ENCODE data around the gene MEIS2. TPM values are rescaled to one million over a fixed set of nuclear protein-coding genes. Genes with fewer than 3 reads are reported as not detected.

The MEIS2 gene
- total RNA-seq, 2 experiments from 2014 or later = not detected

GRCh38 chr15:37133602-37134001 lies 33.3 kb upstream of the MEIS2 start:
- no peaks in the 10 kb centered on the region for H3K36me3 Mint-ChIP-seq (ENCODE audit: low read depth)
- peaks cover 24% of the 10 kb centered on the region for H3K27me3 Mint-ChIP-seq (ENCODE audit: low read depth)
- no peaks in the 10 kb centered on the region for H3K9me3 Mint-ChIP-seq
- H3K4me1 Mint-ChIP-seq (ENCODE audit: low read depth) = no peaks in the 10 kb centered on the region
- no peak overlapping the region for H3K4me3 Mint-ChIP-seq
- no peak overlapping the region for H3K27ac Mint-ChIP-seq
- intact Hi-C loops (cut with micrococcal nuclease) = loop anchor here (1.0 to 10.0 kb wide), 4 partner anchors 250 to 1619 kb away; no protein-coding TSS in a partner anchor
- DNase-seq = no peak
- CTCF ChIA-PET = interaction anchor here (1.5 kb wide), 1 partner anchor 250 kb away, joined by 5 read pairs; no protein-coding TSS in a partner anchor

- intact Hi-C loops (cut with micrococcal nuclease) = loop anchor here (10.0 kb wide), 3 partner anchors 628 to 1618 kb away; no protein-coding TSS in a partner anchor
- no peak for DNase-seq
- H3K27ac Mint-ChIP-seq = no peak overlapping the region
- peaks cover 22% of the 10 kb centered on the region for H3K27me3 Mint-ChIP-seq (ENCODE audit: low read depth)
- CTCF ChIA-PET = interaction anchor here (0.8 to 1.0 kb wide), 2 partner anchors 11 to 631 kb away, joined by 3 read pairs; no protein-coding TSS in a partner anchor
- H3K36me3 Mint-ChIP-seq (ENCODE audit: low read depth) = no peaks in the 10 kb centered on the region
- no peaks in the 10 kb centered on the region for H3K9me3 Mint-ChIP-seq
- H3K4me3 Mint-ChIP-seq = no peak overlapping the region
- H3K4me1 Mint-ChIP-seq (ENCODE audit: low read depth) = no peaks in the 10 kb centered on the region
These were observed 32.6 kb upstream of the MEIS2 start for GRCh38 chr15:37132826-37133417.

- Mint-ChIP-seq H3K4me3 (no peak overlapping the region), H3K4me1 (ENCODE audit: low read depth) (no peaks in the 10 kb centered on the region), H3K36me3 (ENCODE audit: low read depth) (no peaks in the 10 kb centered on the region), H3K27me3 (ENCODE audit: low read depth) (peaks cover 23% of the 10 kb centered on the region), H3K27ac (no peak overlapping the region), H3K9me3 (no peaks in the 10 kb centered on the region)
- intact Hi-C loops (cut with micrococcal nuclease) = loop anchor here (10.0 kb wide), 3 partner anchors 627 to 1617 kb away; no protein-coding TSS in a partner anchor
- CTCF ChIA-PET = interaction anchor here (1.0 kb wide), 1 partner anchor 630 kb away, joined by 3 read pairs; no protein-coding TSS in a partner anchor
- no peak for DNase-seq
These were observed 31.3 kb upstream of the MEIS2 start for GRCh38 chr15:37131621-37132020.

GRCh38 chr15:37130356-37130755 lies 30.0 kb upstream of the MEIS2 start:
- CTCF ChIA-PET = no interaction called here
- no peaks in the 10 kb centered on the region for H3K9me3 Mint-ChIP-seq
- H3K27ac Mint-ChIP-seq = no peak overlapping the region
- intact Hi-C loops (cut with micrococcal nuclease) = loop anchor here (10.0 kb wide), 3 partner anchors 626 to 1616 kb away; no protein-coding TSS in a partner anchor
- no peaks in the 10 kb centered on the region for H3K4me1 Mint-ChIP-seq (ENCODE audit: low read depth)
- no peak overlapping the region for H3K4me3 Mint-ChIP-seq
- H3K36me3 Mint-ChIP-seq (ENCODE audit: low read depth) = no peaks in the 10 kb centered on the region
- no peak for DNase-seq
- peaks cover 19% of the 10 kb centered on the region for H3K27me3 Mint-ChIP-seq (ENCODE audit: low read depth)

- Mint-ChIP-seq H3K27me3 (ENCODE audit: low read depth) (peaks cover 21% of the 10 kb centered on the region), H3K4me3 (no peak overlapping the region), H3K4me1 (ENCODE audit: low read depth) (no peaks in the 10 kb centered on the region), H3K36me3 (ENCODE audit: low read depth) (no peaks in the 10 kb centered on the region), H3K27ac (no peak overlapping the region), H3K9me3 (no peaks in the 10 kb centered on the region)
- DNase-seq = no peak
- intact Hi-C loops (cut with micrococcal nuclease) = no loop called here
- CTCF ChIA-PET = no interaction called here
These were observed 24.8 kb upstream of the MEIS2 start for GRCh38 chr15:37125143-37125542.

- DNase-seq = no peak
- no peak overlapping the region for H3K27ac Mint-ChIP-seq
- no peaks in the 10 kb centered on the region for H3K9me3 Mint-ChIP-seq
- no peak overlapping the region for H3K4me3 Mint-ChIP-seq
- intact Hi-C loops (cut with micrococcal nuclease) = no loop called here
- H3K36me3 Mint-ChIP-seq (ENCODE audit: low read depth) = no peaks in the 10 kb centered on the region
- H3K4me1 Mint-ChIP-seq (ENCODE audit: low read depth) = no peaks in the 10 kb centered on the region
- CTCF ChIA-PET = interaction anchor here (0.7 kb wide), 1 partner anchor 11 kb away, joined by 5 read pairs; no protein-coding TSS in a partner anchor
- peaks cover 19% of the 10 kb centered on the region for H3K27me3 Mint-ChIP-seq (ENCODE audit: low read depth)
These were observed 24.0 kb upstream of the MEIS2 start for GRCh38 chr15:37124331-37124730.

- CTCF ChIA-PET = interaction anchor here (1.0 kb wide), 1 partner anchor 12 kb away, joined by 3 read pairs; no protein-coding TSS in a partner anchor
These were observed 22.4 kb upstream of the MEIS2 start for GRCh38 chr15:37122703-37123102.

GRCh38 chr15:37121492-37121891 lies 21.1 kb upstream of the MEIS2 start:
- Mint-ChIP-seq H3K36me3 (ENCODE audit: low read depth) (no peaks in the 10 kb centered on the region), H3K9me3 (no peaks in the 10 kb centered on the region), H3K27me3 (ENCODE audit: low read depth) (peaks cover 16% of the 10 kb centered on the region), H3K4me1 (ENCODE audit: low read depth) (no peaks in the 10 kb centered on the region), H3K4me3 (no peak overlapping the region), H3K27ac (no peak overlapping the region)
- DNase-seq = no peak
- intact Hi-C loops (cut with micrococcal nuclease) = no loop called here
- CTCF ChIA-PET = interaction anchor here (1.0 kb wide), 1 partner anchor 13 kb away, joined by 3 read pairs; no protein-coding TSS in a partner anchor

More at GRCh38 chr15:37122703-37123102, 22.4 kb upstream of the MEIS2 start:
- no peaks in the 10 kb centered on the region for H3K36me3 Mint-ChIP-seq (ENCODE audit: low read depth)
- intact Hi-C loops (cut with micrococcal nuclease) = no loop called here
- H3K27me3 Mint-ChIP-seq (ENCODE audit: low read depth) = peaks cover 16% of the 10 kb centered on the region
- no peak overlapping the region for H3K4me3 Mint-ChIP-seq
- H3K4me1 Mint-ChIP-seq (ENCODE audit: low read depth) = no peaks in the 10 kb centered on the region
- DNase-seq = no peak
- H3K27ac Mint-ChIP-seq = no peak overlapping the region
- no peaks in the 10 kb centered on the region for H3K9me3 Mint-ChIP-seq

- no peak for DNase-seq
- H3K27ac Mint-ChIP-seq = no peak overlapping the region
- no peaks in the 10 kb centered on the region for H3K36me3 Mint-ChIP-seq (ENCODE audit: low read depth)
- intact Hi-C loops (cut with micrococcal nuclease) = no loop called here
- no peak overlapping the region for H3K4me3 Mint-ChIP-seq
- CTCF ChIA-PET = no interaction called here
- H3K4me1 Mint-ChIP-seq (ENCODE audit: low read depth) = no peaks in the 10 kb centered on the region
- H3K9me3 Mint-ChIP-seq = peaks cover 1% of the 10 kb centered on the region
- peaks cover 32% of the 10 kb centered on the region for H3K27me3 Mint-ChIP-seq (ENCODE audit: low read depth)
These were observed 16.7 kb upstream of the MEIS2 start for GRCh38 chr15:37117030-37117429.

- intact Hi-C loops (cut with micrococcal nuclease) = no loop called here
- no peak for DNase-seq
- Mint-ChIP-seq H3K27ac (no peak overlapping the region), H3K36me3 (ENCODE audit: low read depth) (peaks cover 3% of the 10 kb centered on the region), H3K4me3 (no peak overlapping the region), H3K9me3 (peaks cover 5% of the 10 kb centered on the region), H3K27me3 (ENCODE audit: low read depth) (peaks cover 42% of the 10 kb centered on the region), H3K4me1 (ENCODE audit: low read depth) (peaks cover 10% of the 10 kb centered on the region)
- CTCF ChIA-PET = no interaction called here
These were observed 15.2 kb upstream of the MEIS2 start for GRCh38 chr15:37115538-37115937.

- CTCF ChIA-PET = interaction anchor here (0.6 kb wide), 1 partner anchor 50 kb away, joined by 3 read pairs; no protein-coding TSS in a partner anchor
- no peak for DNase-seq
- H3K4me3 Mint-ChIP-seq = no peak overlapping the region
- peaks cover 8% of the 10 kb centered on the region for H3K36me3 Mint-ChIP-seq (ENCODE audit: low read depth)
- peaks cover 5% of the 10 kb centered on the region for H3K9me3 Mint-ChIP-seq
- H3K27ac Mint-ChIP-seq = no peak overlapping the region
- H3K4me1 Mint-ChIP-seq (ENCODE audit: low read depth) = peaks cover 19% of the 10 kb centered on the region
- intact Hi-C loops (cut with micrococcal nuclease) = no loop called here
- peaks cover 65% of the 10 kb centered on the region for H3K27me3 Mint-ChIP-seq (ENCODE audit: low read depth)
These were observed 12.8 kb upstream of the MEIS2 start for GRCh38 chr15:37112971-37113670.

GRCh38 chr15:37112171-37112570 lies 11.8 kb upstream of the MEIS2 start:
- H3K4me3 Mint-ChIP-seq = no peak overlapping the region
- no peak overlapping the region for H3K27ac Mint-ChIP-seq

More at GRCh38 chr15:37112171-37112570, 11.8 kb upstream of the MEIS2 start:
- Mint-ChIP-seq H3K36me3 (ENCODE audit: low read depth) (peaks cover 10% of the 10 kb centered on the region), H3K27me3 (ENCODE audit: low read depth) (peaks cover 74% of the 10 kb centered on the region), H3K9me3 (peaks cover 5% of the 10 kb centered on the region), H3K4me1 (ENCODE audit: low read depth) (peaks cover 19% of the 10 kb centered on the region)
- DNase-seq = no peak
- CTCF ChIA-PET = interaction anchor here (0.6 kb wide), 1 partner anchor 49 kb away, joined by 3 read pairs; no protein-coding TSS in a partner anchor
- intact Hi-C loops (cut with micrococcal nuclease) = no loop called here

All from activated naive CD4-positive, alpha-beta T cell treated with anti-CD3 and anti-CD28 coated beads for 36 hours (primary cell).